ENCODE data around the gene PRPF31.

PRPF31 gene

GRCh38 chr19:54108496-54108895 lies 7.1 kb upstream of the PRPF31 start:
- DNase-seq = no peak

- no peak for DNase-seq
Measured at GRCh38 chr19:54109651-54110050, 5.9 kb upstream of the PRPF31 start.

GRCh38 chr19:54114340-54115108 lies 1.0 kb upstream of the PRPF31 start:
- DNase-seq = peak; percentile 65

GRCh38 chr19:54121259-54121658 lies 5.7 kb downstream of the PRPF31 start:
- no peak for DNase-seq

DNA sequence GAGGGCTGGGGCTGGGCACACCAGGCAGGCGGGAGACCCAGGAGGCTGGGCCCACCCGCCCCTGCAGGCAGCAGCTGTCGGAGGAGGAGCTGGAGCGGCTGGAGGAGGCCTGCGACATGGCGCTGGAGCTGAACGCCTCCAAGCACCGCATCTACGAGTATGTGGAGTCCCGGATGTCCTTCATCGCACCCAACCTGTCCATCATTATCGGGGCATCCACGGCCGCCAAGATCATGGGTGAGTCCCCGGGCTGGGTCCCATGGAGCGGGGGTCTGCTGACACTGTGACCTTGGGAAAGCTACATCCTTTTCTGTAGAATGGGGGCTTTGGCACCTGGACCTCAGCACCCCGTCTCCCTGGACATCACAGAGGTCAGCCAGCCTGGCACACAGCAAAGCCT lies 8.1 kb downstream of the PRPF31 start:
- DNase-seq = no peak

DNA sequence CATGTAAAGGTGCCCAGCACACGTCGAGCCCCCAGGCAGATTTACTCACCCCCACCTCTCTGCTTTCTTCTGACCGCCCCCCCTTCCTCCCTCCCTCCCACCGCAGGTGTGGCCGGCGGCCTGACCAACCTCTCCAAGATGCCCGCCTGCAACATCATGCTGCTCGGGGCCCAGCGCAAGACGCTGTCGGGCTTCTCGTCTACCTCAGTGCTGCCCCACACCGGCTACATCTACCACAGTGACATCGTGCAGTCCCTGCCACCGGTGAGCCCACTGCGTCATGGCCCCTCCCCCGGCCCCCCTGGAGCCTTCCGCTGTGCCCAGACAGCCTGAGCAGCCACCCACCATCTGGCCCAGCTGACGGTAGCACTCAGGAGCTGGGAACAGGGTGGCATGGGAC lies 8.8 kb downstream of the PRPF31 start:
- DNase-seq = no peak

GRCh38 chr19:54125713-54126112 lies 10.2 kb downstream of the PRPF31 start:
- DNase-seq = no peak

GRCh38 chr19:54127688-54128440 lies 12.3 kb downstream of the PRPF31 start:
- no peak for DNase-seq

DNA sequence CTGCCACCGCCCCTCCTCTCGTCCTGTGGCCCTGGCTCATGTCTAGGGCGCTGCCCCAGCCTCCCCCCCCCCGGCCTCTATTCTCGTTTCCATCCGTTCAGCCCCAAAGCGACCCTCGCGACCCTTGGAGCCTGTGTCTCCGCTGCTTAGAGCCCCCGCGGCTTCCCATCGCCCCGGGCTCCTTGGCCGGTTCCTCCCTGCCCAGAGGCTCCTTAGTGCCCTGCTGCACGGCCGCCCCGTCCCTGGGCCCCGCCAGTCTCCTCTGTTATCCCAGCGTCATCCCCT lies 12.8 kb downstream of the PRPF31 start:
- DNase-seq = no peak

GRCh38 chr19:54128796-54129616 lies 13.5 kb downstream of the PRPF31 start:
- no peak for DNase-seq

GRCh38 chr19:54129617-54129996 lies 14.1 kb downstream of the PRPF31 start:
- DNase-seq = no peak

DNA sequence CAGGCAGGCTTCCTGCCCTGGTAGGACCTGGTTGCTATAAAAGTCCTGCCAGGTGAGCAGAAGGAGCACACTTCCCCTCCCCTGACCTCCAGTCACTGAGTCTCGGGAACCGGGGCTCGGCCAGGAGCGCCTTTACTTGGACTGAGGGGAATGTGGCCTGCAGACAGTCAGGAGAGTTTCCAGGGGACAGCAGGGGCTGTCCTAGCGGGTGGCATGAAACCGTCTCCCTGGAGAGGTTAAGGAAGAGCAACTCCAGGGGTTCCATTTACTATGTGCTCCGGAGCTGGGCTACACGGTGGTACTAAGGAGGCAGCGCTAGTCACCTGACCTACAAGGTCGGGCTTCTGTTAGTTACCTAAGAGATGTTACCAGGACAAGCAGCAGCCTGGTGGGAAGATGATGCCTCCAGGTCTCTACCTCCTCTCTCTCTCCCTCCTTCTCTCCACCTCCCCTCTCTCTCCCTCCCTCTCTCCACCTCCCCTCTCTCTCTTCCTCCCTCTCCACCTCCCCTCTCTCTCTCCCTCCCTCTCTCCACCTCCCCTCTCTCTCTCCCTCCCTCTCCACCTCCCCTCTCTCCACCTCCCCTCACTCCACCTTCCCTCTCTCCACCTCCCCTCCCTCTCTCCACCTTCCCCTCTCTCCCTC lies 17.9 kb downstream of the PRPF31 start:
- peak; percentile 87 for DNase-seq

DNA sequence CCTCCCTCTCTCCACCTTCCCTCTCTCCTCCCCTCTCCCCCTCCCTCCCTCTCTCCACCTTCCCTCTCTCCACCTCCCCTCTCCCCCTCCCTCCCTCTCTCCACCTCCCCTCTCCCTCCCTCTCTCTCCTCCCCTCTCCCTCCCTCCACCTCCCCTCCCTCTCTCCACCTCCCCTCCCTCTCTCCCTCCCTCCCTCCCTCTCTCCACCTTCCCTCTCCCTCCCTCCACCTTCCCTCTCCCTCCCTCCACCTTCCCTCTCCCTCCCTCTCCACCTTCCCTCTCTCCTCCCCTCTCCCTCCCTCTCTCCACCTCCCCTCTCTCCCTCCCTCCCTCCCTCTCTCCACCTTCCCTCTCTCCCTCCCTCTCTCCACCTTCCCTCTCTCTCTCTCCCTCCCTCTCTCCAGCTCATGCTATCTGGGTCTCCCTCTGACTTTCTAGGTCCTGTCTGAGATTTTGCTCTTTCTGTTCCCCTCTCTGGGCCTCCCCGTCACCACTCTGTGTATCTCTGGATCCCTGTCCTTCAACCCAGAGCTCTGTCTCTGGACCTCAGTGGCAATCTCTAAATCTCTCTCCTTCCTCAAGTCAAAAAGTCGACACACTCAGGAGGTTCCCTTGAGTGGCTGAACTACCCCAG lies 18.5 kb downstream of the PRPF31 start:
- no peak for DNase-seq

DNA sequence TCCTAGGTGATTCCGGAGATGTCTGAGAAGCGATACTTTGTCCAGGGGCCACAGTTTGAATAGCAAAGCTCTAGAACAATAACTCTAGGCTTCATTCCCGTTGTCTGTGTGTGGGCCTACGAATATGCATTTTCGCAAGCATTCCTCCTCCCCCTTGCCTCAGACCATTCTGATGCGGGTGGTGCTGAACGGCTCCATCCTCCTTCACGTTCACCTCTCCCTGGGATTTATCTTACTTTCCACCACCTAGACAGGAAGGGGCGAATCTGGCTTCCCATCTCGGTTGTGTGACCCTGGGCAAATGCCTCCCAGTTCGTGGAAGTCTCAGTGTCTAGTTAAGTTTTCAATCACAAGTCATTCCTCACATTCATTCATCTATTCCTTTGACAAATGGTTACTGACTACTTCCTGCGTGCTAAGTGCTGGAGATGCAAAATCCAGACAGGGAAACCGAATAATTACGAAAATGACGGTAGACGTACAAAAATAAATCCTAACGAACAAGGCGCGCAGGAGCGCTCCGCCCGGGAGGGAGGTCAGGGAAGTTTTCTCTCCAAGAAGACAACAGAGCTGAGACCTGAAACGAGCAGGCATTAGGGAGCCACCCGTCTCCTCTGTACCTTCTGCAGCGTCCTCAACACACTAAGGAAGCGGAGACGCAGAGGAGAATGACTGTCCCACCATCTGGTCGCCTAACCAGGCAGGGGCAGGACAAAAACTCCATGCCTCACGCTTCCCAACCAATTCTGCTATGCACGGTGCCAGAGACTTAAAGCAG lies 20.7 kb downstream of the PRPF31 start:
- peak; percentile 80 for DNase-seq

- peak; percentile 100 for DNase-seq
Measured at GRCh38 chr19:54136864-54137698, 21.5 kb downstream of the PRPF31 start.

- no peak for DNase-seq
Measured at GRCh38 chr19:54137699-54138488, 22.3 kb downstream of the PRPF31 start, which contains the start of gene CNOT3. TSS of gene CNOT3 (plus strand) at chr19:54137762. CDS start at chr19:54142979, 5,217 bp downstream.

- no peak for DNase-seq
Measured at GRCh38 chr19:54138489-54139256, 23.1 kb downstream of the PRPF31 start.

DNA sequence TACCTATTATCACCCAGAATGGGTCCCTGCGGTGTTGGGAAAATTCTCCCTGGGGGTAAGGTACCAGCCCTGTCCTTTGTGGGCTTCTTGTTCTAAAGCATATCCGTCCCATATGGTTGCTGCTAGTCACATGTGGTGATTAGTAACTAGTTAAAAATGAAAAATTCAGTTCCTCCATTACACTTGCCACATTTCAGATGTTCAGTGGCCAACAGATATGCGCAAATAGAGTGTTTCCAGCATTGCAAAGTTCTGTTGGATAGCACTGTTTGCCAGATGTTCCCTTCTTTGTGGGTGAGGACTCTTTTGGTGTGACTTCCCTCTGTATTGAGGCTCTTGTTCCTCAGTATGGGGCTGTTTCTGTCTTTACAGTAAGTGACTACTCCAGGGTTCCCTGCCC lies 25.8 kb downstream of the PRPF31 start:
- DNase-seq = no peak

DNA sequence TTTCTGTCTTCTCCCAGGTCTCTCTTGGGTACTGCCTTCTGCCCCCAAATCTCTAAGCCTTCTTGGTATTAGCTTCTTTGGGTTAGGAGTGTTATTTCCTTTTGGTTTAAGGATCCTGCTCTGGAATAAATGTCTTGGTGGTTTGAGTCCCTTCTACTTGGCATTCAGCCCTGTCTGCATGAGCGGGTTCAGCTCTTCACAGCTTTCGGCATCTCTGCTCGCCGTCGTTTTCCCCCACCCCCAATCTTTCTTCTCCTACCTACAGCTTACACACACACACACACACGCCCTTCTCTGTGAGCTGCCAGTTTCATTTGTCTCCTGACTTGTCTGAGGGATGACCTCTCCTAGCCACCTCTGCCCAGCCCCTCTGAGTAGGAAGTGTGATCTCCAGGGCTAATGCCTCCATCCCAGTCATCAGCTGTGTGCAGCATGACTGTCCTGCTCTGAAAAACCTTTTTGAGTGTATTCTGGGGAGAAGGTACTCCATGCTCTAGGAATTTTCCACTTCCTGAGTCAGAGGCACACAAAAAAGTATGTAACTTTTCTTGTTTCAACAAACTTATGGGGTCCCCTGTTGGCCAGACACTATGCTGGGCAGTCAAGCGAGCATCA lies 26.7 kb downstream of the PRPF31 start:
- DNase-seq = no peak
